ENCODE measurements around the gene KLKB1.
"Not testable (repeated sequence)": the region's sequence is repeated elsewhere in the genome, so short reads cannot be mapped to it uniquely, and the experiment has no call there.

Gene KLKB1

DNA sequence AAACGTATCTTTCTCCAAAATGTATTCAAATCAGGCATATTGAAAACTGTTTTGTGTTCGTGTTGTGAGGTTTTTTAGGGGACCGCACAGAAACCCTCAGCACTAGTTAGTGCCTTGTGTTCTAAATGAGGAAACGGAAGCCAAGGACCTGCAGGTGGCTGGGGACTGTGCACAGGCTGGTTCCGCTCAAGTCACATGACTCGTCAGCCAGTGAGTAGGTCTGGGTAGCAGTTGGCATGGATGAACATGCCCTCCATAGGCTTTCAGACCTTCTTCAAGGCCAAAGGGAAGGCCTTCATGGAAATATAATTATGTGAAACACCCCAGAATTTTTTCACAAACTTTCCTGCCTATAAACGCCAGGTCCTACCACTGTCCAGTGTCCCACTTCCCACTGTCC lies 37.4 kb downstream of the KLKB1 start:
- DNase-seq = no peak

- not testable (repeated sequence) for DNase-seq
Observed at GRCh38 chr4:186265250-186265649, 37.9 kb downstream of the KLKB1 start.

DNA sequence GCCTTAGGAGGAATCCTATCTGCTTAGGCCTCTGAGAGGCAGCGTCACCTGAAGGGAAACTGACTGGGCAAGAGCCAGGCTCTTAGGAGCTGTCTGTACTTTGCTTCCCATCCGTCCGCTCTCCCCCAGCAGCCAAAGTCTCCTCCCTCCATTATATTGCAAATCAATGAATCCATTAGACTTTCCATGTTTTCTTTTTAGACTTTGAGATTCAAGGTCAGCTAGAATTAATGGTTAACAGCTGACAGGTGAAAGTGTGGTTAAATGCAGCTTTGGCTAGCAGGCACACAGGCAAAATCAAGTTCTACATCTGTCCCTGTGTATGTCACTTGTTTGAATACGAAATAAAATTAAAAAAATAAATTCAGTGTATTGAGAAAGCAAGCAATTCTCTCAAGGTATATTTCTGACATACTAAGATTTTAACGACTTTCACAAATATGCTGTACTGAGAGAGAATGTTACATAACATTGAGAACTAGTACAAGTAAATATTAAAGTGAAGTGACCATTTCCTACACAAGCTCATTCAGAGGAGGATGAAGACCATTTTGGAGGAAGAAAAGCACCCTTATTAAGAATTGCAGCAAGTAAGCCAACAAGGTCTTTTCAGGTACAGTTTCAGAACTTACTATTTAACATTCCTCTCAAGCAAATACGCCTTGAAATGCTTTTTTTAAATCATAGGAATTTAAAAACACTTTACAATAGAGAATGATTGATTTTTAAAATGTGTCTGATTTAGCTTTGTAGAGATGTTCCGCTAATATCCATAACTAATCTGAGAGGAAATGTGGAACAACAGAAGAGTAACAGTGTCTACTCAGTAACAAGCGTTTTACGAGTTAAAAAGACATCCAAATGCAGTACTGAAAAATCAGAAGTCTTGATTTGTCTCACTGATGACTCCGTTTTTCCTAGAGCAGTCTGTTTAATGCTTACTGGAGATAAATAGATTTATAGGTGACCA lies 38.7 kb downstream of the KLKB1 start, which contains the start of gene F11:
F11 (plus strand) TSS at position 507 of the 970 bp plus-strand sequence. CDS start 948 bp downstream, outside the sequence.
- no peak for DNase-seq

GRCh38 chr4:186266729-186267456 lies 39.6 kb downstream of the KLKB1 start:
- no peak for DNase-seq

DNA sequence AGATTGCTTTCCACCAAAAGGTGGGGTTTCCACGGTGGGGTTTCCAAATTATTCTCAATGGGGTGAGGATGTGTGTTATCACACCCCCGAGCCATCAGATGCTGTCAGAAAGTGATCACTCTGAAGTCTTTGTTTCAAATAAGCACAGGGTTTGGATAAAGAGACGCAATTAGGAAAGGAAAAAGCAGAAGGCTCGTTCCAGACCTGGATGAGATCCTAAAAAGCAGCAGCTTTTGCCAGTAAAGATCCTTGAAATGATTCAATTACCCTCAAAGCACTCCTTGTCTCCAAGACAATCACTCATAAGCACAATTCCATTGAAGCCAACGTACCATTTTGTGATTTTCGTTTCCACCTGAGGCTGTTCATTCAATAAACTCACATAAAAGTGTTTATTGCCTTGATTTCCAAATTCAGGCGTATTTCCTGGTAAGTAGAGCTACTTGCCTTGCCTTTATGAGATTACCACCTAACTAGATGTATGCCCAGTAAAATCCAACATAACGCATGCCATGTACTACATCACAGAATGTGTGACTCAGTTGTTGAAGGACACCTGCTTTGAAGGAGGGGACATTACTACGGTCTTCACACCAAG lies 43.9 kb downstream of the KLKB1 start:
- no peak for DNase-seq

GRCh38 chr4:186272699-186273391 lies 45.5 kb downstream of the KLKB1 start:
- DNase-seq = no peak

GRCh38 chr4:186273392-186273789 lies 46.1 kb downstream of the KLKB1 start:
- not testable (repeated sequence) for DNase-seq

GRCh38 chr4:186283311-186283710 lies 56.0 kb downstream of the KLKB1 start:
- DNase-seq = no peak

DNA sequence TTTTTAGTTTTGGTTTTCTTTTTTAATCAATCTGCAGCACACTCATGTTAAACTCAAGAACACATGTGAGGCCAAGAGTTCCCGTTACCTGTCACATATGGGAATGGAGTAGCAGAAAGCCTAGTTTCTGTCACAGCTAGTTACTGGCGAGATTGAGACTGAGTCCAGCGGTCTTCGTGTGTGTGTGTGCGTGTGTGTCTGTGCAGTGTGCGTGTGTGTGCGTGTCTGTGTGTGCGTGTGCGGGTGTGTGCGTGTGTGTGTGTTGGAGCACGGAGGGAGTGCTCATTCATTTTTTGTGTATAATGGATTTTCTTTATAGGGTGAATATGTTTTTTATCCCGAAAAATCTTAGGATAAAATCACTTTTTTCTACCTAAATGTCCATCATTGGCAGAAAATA lies 57.8 kb downstream of the KLKB1 start:
- DNase-seq = no peak

DNA sequence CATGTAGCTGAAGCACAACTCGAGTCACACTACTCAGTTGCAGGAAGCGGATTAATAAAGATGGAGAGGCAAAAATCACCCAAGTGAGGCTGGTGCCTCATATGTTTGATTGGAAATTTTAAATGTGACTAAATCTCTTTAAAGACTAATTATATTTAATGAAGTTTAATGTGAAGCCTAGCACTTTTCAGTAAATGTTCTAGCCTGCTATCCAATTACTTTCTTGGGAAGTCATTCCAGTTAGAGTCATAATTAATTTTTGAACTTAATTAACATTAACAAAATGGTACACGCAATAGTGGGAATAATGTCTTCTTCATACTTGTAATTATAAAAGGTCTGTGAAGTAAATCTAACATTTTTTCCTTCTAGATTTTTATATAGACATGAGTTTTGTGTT lies 59.3 kb downstream of the KLKB1 start:
- no peak for DNase-seq

DNA sequence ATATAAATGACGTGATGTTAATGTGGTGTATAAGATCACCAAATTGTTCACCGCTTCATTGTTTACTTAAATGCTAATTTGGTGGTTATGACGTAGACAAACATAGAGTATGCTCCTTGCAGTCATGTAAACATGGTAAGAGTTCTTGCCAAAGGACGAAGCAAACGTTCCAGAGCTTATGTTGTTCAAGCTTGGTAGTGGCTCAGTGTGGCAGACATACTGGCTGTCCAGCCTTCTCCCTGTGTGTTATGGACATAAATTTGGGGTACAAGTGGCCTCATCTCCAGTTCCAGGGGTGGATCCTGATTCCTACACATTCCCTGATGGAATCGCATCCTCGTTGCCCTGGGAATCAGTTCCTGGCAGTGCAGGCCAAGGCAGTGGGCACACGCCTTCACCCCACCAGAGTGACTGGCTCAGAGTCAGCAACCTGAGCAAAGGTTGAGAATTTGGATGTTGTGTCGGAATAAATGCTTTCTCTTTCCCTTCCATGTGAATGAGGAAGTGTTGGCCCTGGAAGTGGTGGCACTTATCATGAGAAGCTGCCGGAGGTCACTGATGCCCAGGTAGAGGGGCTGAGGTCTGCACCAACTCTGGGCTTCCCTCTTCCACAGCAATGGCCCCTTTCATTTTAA lies 64.1 kb downstream of the KLKB1 start:
- DNase-seq = no peak

GRCh38 chr4:186294160-186294559 lies 66.9 kb downstream of the KLKB1 start:
- DNase-seq = no peak

- no peak for DNase-seq
Observed at GRCh38 chr4:186296481-186296880, 69.2 kb downstream of the KLKB1 start.

DNA sequence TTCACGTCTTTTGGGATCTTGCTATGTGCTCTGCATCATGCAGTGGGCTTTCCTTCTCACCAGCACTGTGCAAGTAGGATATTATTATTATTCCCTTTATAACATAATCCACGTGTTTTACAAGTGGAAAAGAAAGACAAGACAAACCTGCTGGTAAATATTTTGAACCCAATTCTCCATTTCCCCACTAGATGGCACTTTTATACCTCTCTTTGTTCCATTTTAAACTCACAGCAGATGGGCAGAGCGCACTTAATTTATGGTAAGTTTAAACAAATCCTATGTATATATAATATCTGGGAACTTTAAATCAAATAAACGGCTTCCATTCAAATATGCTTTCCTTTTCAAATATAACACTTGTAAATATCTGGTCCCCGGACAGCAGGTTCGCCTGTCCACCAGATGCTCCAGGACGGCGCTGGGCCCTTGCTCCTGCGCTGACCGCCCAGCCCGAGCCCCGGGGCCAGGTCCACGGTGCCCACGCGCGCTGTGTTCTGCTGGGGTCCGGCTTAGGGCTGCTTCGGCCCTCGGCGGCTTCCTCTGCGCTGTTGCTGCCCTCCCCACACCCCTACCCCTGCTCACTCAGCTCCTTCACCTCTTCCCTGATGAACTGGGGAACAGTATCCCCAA lies 69.8 kb downstream of the KLKB1 start:
- peak in 1 of 56 donors; percentile 49 for DNase-seq

GRCh38 chr4:186298031-186298647 lies 70.8 kb downstream of the KLKB1 start:
- DNase-seq = no peak

GRCh38 chr4:186299291-186299690 lies 72.0 kb downstream of the KLKB1 start:
- no peak for DNase-seq

DNA sequence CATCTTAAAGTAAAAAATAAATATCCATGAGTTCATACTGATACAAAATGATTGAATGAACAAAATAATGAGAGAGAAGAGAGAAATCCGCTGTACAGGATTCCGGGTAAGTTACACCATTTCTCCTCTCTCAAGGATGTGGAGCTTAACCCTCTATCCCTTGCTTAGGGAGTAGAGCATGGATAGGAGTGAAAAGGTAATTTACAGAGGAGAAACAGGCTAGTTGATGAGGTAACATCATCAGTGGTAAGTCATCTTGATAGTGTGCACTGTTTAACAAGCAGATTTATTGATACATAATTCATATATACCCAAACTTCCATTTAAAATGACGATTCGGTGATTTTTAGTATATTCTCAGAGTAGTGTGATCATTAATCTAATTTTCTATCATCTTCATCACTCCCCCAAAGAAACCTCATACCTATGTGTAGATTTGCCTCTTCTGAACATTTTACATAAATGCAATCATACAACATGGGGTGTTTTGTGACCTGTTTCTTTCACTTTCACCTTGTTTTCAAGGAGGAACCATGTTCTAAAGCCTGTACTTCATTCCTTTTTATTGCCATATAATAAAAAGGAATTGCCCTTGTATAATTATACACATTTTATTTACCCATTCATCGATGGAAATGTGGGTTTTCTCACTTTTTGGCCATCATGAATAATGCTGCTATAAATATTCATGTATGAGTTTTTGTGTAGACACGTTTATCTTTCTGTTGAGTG lies 73.5 kb downstream of the KLKB1 start:
- no peak for DNase-seq

- no peak for DNase-seq
Observed at GRCh38 chr4:186304216-186304615, 76.9 kb downstream of the KLKB1 start.

GRCh38 chr4:186304866-186305505 lies 77.7 kb downstream of the KLKB1 start:
- DNase-seq = peak in 2 of 56 donors; percentile 7 to 18
